Suprapubic skin (tissue), 4 donors: Measurements from ENCODE around the gene SORCS2. TPM values are rescaled to one million over a fixed set of nuclear protein-coding genes. Genes with fewer than 3 reads are reported as not detected.

ENCODE experiments used
- DNase-seq, 2 donors: peaks; one replicate each; pipeline ENCODE4 v3.0.0-alpha.2; 2019; ENCODE audit warnings: low spot score in 2 of 2
- H3K27ac ChIP-seq: fragments of 200-600 bp; sonication (generic); one replicate; pipeline ENCODE4 v1.5.1; 2019
- H3K27me3 ChIP-seq: fragments of 200-600 bp; sonication (generic); one replicate; pipeline ENCODE4 v1.5.1; 2019
- H3K36me3 ChIP-seq: fragments of 200-600 bp; sonication (generic); one replicate; pipeline ENCODE4 v1.5.1; 2019
- H3K4me1 ChIP-seq: fragments of 200-600 bp; sonication (generic); one replicate; pipeline ENCODE4 v1.5.1; 2019
- H3K4me3 ChIP-seq: fragments of 200-600 bp; sonication (generic); one replicate; pipeline ENCODE4 v1.5.1; 2019; ENCODE audit warnings: mild to moderate bottlenecking
- H3K9me3 ChIP-seq: fragments of 200-600 bp; sonication (generic); one replicate; pipeline ENCODE4 v1.5.1; 2019
- EP300 ChIP-seq: sonication (generic); formaldehyde crosslinking; IDR thresholded peaks from one replicate; pipeline ENCODE4 v1.6.1; 2017; ENCODE audit warnings: antibody characterized with exemption
- POLR2A ChIP-seq, 2 donors: fragments of 450-650 bp; IDR thresholded peaks; one replicate each; pipeline ENCODE4 v1.6.1; 2017; ENCODE audit warnings: antibody characterized with exemption in 2 of 2, mild to moderate bottlenecking in 2 of 2, moderate library complexity in 2 of 2
- POLR2AphosphoS5 ChIP-seq, 3 donors: sonication (generic); formaldehyde crosslinking; IDR thresholded peaks; one replicate each; pipeline ENCODE4 v1.6.1; 2017; ENCODE audit warnings: antibody characterized with exemption in 3 of 3
- WGBS: methylation state at CpG from one replicate; pipeline ENCODE4 v1.1.5; 2018; 5-methylcytosine and 5-hydroxymethylcytosine counted together
- total RNA-seq, 4 donors: library from RNA; depleted of rRNA; stranded (reverse); fragments of >200 nt; gene quantifications; one replicate each; pipeline ENCODE4 v1.1.0, GENCODE V29; 2016
- TF ChIP-seq, protein P1 (sequence below), 2 donors: fragments of 200-600 bp in 1 of 2; fragments of 450-650 bp in 1 of 2; sonication (generic) in 1 of 2; IDR thresholded peaks; one replicate each; pipeline ENCODE4 v1.5.1; 2016 to 2019; ENCODE audit warnings: antibody characterized with exemption in 2 of 2, mild to moderate bottlenecking in 1 of 2, moderate library complexity in 1 of 2

The SORCS2 gene
- total RNA-seq, 4 donors from 2014 or later = 0.94 to 4.6 (median 1.3) TPM

DNA sequence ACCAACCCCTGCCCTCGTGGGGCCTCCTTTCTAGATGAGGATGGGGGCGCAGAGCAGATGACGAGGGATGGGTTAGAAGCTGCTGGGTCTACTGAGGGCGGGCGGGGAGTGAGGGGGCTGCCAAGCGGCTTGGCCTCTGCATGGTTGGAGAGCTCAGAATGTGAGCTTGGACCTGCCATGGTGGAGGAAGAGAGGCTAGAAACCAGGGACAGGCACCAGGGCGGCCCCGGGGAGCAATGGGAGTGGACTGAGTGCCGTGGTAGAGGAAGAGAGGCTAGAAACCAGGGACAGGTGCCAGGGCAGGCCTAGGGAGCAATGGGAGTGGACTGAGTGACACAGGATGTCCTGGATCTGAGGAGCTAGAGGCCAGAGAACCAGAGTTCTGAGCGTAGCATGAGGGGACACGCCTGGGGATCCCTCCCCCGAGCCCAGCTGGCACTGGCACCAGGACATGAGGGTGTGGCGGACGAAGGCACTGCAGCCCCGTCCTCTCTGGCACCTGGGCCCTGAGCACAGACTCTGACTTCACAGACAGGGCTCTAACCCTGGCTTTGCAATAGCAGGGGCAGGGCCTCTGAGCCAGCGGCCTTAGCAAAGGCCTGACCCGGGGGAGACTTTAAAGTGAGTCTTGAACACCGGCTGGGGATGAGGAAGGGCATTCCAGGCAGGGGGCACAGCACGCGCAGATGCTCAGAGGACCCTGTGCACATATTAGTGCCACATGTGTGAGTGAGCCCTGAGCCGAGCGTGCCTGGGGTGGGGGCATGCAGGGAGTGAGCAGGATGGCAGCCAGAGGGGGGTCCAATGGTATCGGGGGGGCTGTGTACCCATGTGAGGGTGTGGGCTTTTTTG is 456.4 kb downstream of the SORCS2 start:
- WGBS = 84% methylated on average over 12 of the region's 23 CpGs
- no peaks in the 10 kb centered on the region for H3K36me3 ChIP-seq
- peaks cover 26% of the 10 kb centered on the region for H3K4me1 ChIP-seq
- H3K9me3 ChIP-seq = no peaks in the 10 kb centered on the region
- TF ChIP-seq POLR2AphosphoS5 (IDR thresholded peaks at IDR 0.05) (no peak), POLR2A (IDR thresholded peaks at IDR 0.05) (no peak), EP300 (no peak)
- TF ChIP-seq, protein P1, sequence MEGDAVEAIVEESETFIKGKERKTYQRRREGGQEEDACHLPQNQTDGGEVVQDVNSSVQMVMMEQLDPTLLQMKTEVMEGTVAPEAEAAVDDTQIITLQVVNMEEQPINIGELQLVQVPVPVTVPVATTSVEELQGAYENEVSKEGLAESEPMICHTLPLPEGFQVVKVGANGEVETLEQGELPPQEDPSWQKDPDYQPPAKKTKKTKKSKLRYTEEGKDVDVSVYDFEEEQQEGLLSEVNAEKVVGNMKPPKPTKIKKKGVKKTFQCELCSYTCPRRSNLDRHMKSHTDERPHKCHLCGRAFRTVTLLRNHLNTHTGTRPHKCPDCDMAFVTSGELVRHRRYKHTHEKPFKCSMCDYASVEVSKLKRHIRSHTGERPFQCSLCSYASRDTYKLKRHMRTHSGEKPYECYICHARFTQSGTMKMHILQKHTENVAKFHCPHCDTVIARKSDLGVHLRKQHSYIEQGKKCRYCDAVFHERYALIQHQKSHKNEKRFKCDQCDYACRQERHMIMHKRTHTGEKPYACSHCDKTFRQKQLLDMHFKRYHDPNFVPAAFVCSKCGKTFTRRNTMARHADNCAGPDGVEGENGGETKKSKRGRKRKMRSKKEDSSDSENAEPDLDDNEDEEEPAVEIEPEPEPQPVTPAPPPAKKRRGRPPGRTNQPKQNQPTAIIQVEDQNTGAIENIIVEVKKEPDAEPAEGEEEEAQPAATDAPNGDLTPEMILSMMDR (IDR thresholded peaks at IDR 0.05) = no peak
- H3K4me3 ChIP-seq = no peak overlapping the region
- DNase-seq = no peak
- no peaks in the 10 kb centered on the region for H3K27me3 ChIP-seq
- H3K27ac ChIP-seq = no peak overlapping the region

GRCh38 chr4:7649411-7649740 is 457.0 kb downstream of the SORCS2 start:
- Histone ChIP-seq H3K9me3 (no peaks in the 10 kb centered on the region), H3K4me1 (peaks cover 26% of the 10 kb centered on the region), H3K27ac (no peak overlapping the region), H3K36me3 (no peaks in the 10 kb centered on the region), H3K27me3 (no peaks in the 10 kb centered on the region), H3K4me3 (no peak overlapping the region)
- no peak for DNase-seq
- TF ChIP-seq POLR2AphosphoS5 (IDR thresholded peaks at IDR 0.05) (no peak), POLR2A (IDR thresholded peaks at IDR 0.05) (no peak), EP300 (no peak)
- TF ChIP-seq, protein P1 (IDR thresholded peaks at IDR 0.05) = no peak
- 63% methylated on average over 1 of the region's 5 CpGs for WGBS

- Histone ChIP-seq H3K36me3 (no peaks in the 10 kb centered on the region), H3K9me3 (no peaks in the 10 kb centered on the region), H3K27ac (no peak overlapping the region), H3K4me1 (peaks cover 26% of the 10 kb centered on the region), H3K4me3 (no peak overlapping the region), H3K27me3 (no peaks in the 10 kb centered on the region)
- no peak for TF ChIP-seq POLR2A (IDR thresholded peaks at IDR 0.05)
- no peak for DNase-seq
- WGBS = 77% methylated on average over 23 of the region's 32 CpGs
These were observed 457.6 kb downstream of the SORCS2 start for GRCh38 chr4:7649741-7650531.

DNA sequence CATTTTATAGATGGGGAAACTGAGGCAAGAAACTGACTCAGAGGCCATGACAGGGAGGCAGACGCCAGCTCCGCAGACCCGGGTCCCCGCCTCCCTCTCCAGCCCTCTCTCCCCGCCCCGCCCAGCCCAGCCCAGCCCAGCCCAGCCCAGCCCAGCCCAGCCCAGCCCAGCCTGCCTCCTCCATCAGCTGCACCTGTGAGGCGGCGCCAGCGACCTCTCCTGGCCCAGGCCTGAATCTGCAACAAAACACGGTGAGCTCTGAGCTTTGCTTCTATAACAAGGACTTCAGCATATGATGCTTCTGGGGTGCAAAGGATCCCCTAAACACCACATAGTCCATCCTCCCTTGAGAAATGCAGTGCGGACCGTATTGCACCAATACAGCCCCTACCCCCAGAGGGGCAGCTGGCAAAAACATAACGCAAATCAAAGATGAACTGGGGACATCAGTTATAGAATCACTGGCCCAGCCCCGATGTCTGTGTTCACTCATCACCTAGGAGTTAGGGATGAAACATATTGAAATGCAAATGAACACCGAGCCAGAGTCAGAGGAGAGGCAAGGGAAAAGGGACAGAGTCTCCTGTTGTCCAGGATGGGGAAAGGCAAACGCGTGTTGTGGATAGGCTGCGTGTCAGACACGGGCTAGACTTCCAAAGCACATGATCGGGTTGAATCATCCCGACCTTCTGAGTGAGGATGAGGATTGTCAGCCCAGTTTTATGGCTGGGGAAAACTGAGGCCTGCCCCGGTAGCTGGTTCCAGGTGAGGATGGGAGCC is 458.5 kb downstream of the SORCS2 start:
- H3K27ac ChIP-seq = no peak overlapping the region
- H3K9me3 ChIP-seq = no peaks in the 10 kb centered on the region
- no peak overlapping the region for H3K4me3 ChIP-seq
- no peaks in the 10 kb centered on the region for H3K27me3 ChIP-seq
- TF ChIP-seq POLR2AphosphoS5 (IDR thresholded peaks at IDR 0.05) = no peak
- TF ChIP-seq EP300 = no peak
- TF ChIP-seq POLR2A (IDR thresholded peaks at IDR 0.05) = no peak
- TF ChIP-seq, protein P1 (IDR thresholded peaks at IDR 0.05) = no peak
- no peaks in the 10 kb centered on the region for H3K36me3 ChIP-seq
- no peak for DNase-seq
- peaks cover 26% of the 10 kb centered on the region for H3K4me1 ChIP-seq
- WGBS = 58% methylated on average over 17 of the region's 22 CpGs

DNA sequence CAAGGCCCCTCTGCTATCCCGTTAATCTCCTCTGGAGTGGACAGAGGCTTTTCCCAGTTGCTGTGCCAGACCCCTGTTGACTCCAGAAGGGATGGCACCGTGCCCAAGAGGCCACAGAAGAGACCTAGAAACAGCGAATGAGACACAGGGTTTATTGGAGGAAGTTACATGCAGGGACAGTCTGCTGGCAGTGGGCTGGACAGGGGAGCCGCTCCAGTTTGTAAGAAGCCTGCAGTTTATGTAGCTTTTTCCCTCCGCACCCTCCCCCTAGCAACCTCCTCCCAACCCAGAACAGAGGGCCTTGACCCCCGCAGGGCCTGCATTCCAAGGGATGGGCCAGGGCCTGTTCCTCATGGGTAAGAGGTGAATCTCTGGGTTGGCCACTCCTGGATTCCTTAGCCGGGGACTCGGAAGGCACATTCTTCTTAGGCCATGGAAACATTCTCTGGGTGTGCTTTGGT is 459.2 kb downstream of the SORCS2 start:
- H3K4me1 ChIP-seq = peaks cover 26% of the 10 kb centered on the region
- no peak for DNase-seq
- 36% methylated on average over 8 of the region's 8 CpGs for WGBS
- H3K9me3 ChIP-seq = no peaks in the 10 kb centered on the region
- no peak overlapping the region for H3K27ac ChIP-seq
- TF ChIP-seq EP300 (no peak), POLR2AphosphoS5 (IDR thresholded peaks at IDR 0.05) (no peak)
- no peak overlapping the region for H3K4me3 ChIP-seq
- no peaks in the 10 kb centered on the region for H3K27me3 ChIP-seq
- no peaks in the 10 kb centered on the region for H3K36me3 ChIP-seq
